ENCODE measurements around the gene ZFP30.
"Not testable (repeated sequence)": the region's sequence is repeated elsewhere in the genome, so short reads cannot be mapped to it uniquely, and the experiment has no call there.

DNA sequence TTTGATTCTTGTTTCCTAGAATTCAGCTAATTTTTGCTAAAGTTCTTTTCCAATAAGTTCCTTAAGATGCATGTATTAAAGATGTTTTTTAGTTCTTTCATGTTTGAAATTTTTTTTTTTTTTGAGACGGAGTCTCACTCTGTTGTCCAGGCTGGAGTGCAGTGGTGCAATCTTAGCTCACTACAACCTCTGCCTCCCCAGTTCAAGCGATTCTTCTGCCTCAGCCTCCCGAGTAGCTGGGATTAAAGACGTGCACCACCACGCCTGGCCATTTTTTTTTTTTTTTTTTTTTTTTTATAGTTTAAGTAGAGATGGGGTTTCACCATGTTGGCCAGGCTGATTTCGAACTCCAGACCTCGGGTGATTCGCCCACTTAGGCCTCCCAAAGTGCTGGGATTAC, 1.9 kb upstream of the ZFP30 start:
- not testable (repeated sequence) for TF ChIP-seq ZNF281 (CRISPR knock-in tag; IDR thresholded peaks at IDR 0.05); SP1 (CRISPR knock-in tag; conservative IDR thresholded peaks at IDR 0.05); ESRRA (CRISPR knock-in tag; IDR thresholded peaks at IDR 0.05; ENCODE audit: borderline replicate concordance)

All from WTC11 (cell line).